GM18909 (cell line): ENCODE results near the gene DNM3.

Source experiments
- ATAC-seq: cut with Tn5 transposase; IDR thresholded peaks from one replicate; pipeline ENCODE4 v1.9.1; 2021; ENCODE audit warnings: mild to moderate bottlenecking; ENCODE audit not compliant: unreplicated experiment, poor library complexity

DNM3 gene

GRCh38 chr1:172132836-172133235 lies 291.5 kb downstream of the DNM3 start:
- ATAC-seq = no peak

- peak; percentile 53 for ATAC-seq
Observed at GRCh38 chr1:172134087-172134731, 292.9 kb downstream of the DNM3 start.

GRCh38 chr1:172135076-172135672 lies 293.9 kb downstream of the DNM3 start:
- no peak for ATAC-seq

- no peak for ATAC-seq
Observed at GRCh38 chr1:172135978-172136610, 294.8 kb downstream of the DNM3 start.

- no peak for ATAC-seq
Observed at GRCh38 chr1:172136925-172137324, 295.6 kb downstream of the DNM3 start.

GRCh38 chr1:172137703-172138454 lies 296.6 kb downstream of the DNM3 start:
- ATAC-seq = no peak

- ATAC-seq = no peak
Observed at GRCh38 chr1:172138634-172139033, 297.3 kb downstream of the DNM3 start.

- no peak for ATAC-seq
Observed at GRCh38 chr1:172139196-172139595, 297.9 kb downstream of the DNM3 start.

- ATAC-seq = no peak
Observed at GRCh38 chr1:172140072-172140471, 298.8 kb downstream of the DNM3 start.

- ATAC-seq = no peak
Observed at GRCh38 chr1:172140591-172140990, 299.3 kb downstream of the DNM3 start.

- no peak for ATAC-seq
Observed at GRCh38 chr1:172141341-172141881, 300.1 kb downstream of the DNM3 start.

GRCh38 chr1:172142324-172142723 lies 301.0 kb downstream of the DNM3 start:
- no peak for ATAC-seq

- ATAC-seq = no peak
Observed at GRCh38 chr1:172143384-172144055, 302.2 kb downstream of the DNM3 start.

- ATAC-seq = no peak
Observed at GRCh38 chr1:172144445-172145061, 303.3 kb downstream of the DNM3 start.

GRCh38 chr1:172145231-172145651 lies 303.9 kb downstream of the DNM3 start:
- no peak for ATAC-seq

GRCh38 chr1:172145656-172146055 lies 304.4 kb downstream of the DNM3 start:
- ATAC-seq = no peak

- ATAC-seq = no peak
Observed at GRCh38 chr1:172146141-172146850, 305.0 kb downstream of the DNM3 start.

- no peak for ATAC-seq
Observed at GRCh38 chr1:172147541-172147940, 306.2 kb downstream of the DNM3 start.

GRCh38 chr1:172148213-172148612 lies 306.9 kb downstream of the DNM3 start:
- ATAC-seq = no peak
